Measurements from ENCODE around the gene ASIP. TPM values are rescaled to one million over a fixed set of nuclear protein-coding genes. Genes with fewer than 3 reads are reported as not detected.
"Not testable (repeated sequence)": the region's sequence is repeated elsewhere in the genome, so short reads cannot be mapped to it uniquely, and the experiment has no call there.

Gene ASIP
- total RNA-seq, 4 donors from 2014 or later: not detected

GRCh38 chr20:34216382-34216742, 24.9 kb upstream of the ASIP start:
- DNase-seq: no peak
- Histone ChIP-seq H3K27ac (peak overlapping the region in 2 of 4 donors; percentile 4 to 67), H3K27me3 (no peaks in the 10 kb centered on the region), H3K4me1 (peaks cover 0 to 5% (median 0%) of the 10 kb centered on the region in 4 donors), H3K36me3 (no peaks in the 10 kb centered on the region), H3K9me3 (peaks cover 0 to 6% (median 0%) of the 10 kb centered on the region in 4 donors), H3K4me3 (peak overlapping the region; percentile 26 to 57 (median 40))
- TF ChIP-seq, protein P1, sequence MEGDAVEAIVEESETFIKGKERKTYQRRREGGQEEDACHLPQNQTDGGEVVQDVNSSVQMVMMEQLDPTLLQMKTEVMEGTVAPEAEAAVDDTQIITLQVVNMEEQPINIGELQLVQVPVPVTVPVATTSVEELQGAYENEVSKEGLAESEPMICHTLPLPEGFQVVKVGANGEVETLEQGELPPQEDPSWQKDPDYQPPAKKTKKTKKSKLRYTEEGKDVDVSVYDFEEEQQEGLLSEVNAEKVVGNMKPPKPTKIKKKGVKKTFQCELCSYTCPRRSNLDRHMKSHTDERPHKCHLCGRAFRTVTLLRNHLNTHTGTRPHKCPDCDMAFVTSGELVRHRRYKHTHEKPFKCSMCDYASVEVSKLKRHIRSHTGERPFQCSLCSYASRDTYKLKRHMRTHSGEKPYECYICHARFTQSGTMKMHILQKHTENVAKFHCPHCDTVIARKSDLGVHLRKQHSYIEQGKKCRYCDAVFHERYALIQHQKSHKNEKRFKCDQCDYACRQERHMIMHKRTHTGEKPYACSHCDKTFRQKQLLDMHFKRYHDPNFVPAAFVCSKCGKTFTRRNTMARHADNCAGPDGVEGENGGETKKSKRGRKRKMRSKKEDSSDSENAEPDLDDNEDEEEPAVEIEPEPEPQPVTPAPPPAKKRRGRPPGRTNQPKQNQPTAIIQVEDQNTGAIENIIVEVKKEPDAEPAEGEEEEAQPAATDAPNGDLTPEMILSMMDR (IDR thresholded peaks at IDR 0.05): no peak
- no peak for TF ChIP-seq POLR2A (IDR thresholded peaks at IDR 0.05)

- DNase-seq: no peak
- TF ChIP-seq, protein P1 (IDR thresholded peaks at IDR 0.05): no peak
- TF ChIP-seq POLR2A (IDR thresholded peaks at IDR 0.05): no peak
- Histone ChIP-seq H3K27me3 (no peaks in the 10 kb centered on the region), H3K4me3 (no peak overlapping the region), H3K9me3 (no peaks in the 10 kb centered on the region), H3K36me3 (no peaks in the 10 kb centered on the region), H3K4me1 (peaks cover 0 to 4% (median 0%) of the 10 kb centered on the region in 4 donors), H3K27ac (no peak overlapping the region)
These were observed 20.7 kb upstream of the ASIP start for GRCh38 chr20:34220561-34220960.

GRCh38 chr20:34222208-34222607, 19.0 kb upstream of the ASIP start:
- H3K4me1 ChIP-seq: no peaks in the 10 kb centered on the region
- DNase-seq: no peak
- no peak for TF ChIP-seq POLR2A (IDR thresholded peaks at IDR 0.05)
- TF ChIP-seq, protein P1 (IDR thresholded peaks at IDR 0.05): no peak
- H3K4me3 ChIP-seq: no peak overlapping the region
- H3K27ac ChIP-seq: no peak overlapping the region
- no peaks in the 10 kb centered on the region for H3K9me3 ChIP-seq
- no peaks in the 10 kb centered on the region for H3K36me3 ChIP-seq
- H3K27me3 ChIP-seq: no peaks in the 10 kb centered on the region

- not testable (repeated sequence) for H3K9me3 ChIP-seq, H3K4me3 ChIP-seq, H3K4me1 ChIP-seq, H3K27ac ChIP-seq, H3K27me3 ChIP-seq, H3K36me3 ChIP-seq, DNase-seq
These were observed 17.0 kb upstream of the ASIP start for GRCh38 chr20:34224251-34224650.

DNA sequence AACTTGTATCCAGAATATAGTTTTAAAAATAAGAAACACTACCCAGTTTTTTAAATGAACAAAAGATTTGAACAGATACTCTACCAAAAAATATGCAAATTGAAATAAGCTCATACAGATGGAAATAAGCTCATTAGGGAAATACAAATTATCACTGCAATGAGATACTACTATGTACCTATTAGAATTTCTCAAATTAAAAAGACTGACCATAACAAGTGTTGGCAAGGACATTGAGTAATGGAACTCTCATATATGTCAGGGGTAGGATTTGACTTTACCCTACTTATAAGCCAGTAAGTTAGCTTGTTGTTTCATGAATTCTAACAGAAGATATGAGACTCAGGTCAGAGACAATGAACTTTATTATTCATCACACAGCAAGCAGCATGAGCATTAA, 9.6 kb upstream of the ASIP start:
- no peak overlapping the region for H3K27ac ChIP-seq
- no peak for TF ChIP-seq POLR2A (IDR thresholded peaks at IDR 0.05)
- TF ChIP-seq, protein P1 (IDR thresholded peaks at IDR 0.05): no peak
- no peak overlapping the region for H3K4me3 ChIP-seq
- no peaks in the 10 kb centered on the region for H3K36me3 ChIP-seq
- DNase-seq: no peak
- H3K9me3 ChIP-seq: no peaks in the 10 kb centered on the region
- H3K4me1 ChIP-seq: no peaks in the 10 kb centered on the region
- no peaks in the 10 kb centered on the region for H3K27me3 ChIP-seq

DNA sequence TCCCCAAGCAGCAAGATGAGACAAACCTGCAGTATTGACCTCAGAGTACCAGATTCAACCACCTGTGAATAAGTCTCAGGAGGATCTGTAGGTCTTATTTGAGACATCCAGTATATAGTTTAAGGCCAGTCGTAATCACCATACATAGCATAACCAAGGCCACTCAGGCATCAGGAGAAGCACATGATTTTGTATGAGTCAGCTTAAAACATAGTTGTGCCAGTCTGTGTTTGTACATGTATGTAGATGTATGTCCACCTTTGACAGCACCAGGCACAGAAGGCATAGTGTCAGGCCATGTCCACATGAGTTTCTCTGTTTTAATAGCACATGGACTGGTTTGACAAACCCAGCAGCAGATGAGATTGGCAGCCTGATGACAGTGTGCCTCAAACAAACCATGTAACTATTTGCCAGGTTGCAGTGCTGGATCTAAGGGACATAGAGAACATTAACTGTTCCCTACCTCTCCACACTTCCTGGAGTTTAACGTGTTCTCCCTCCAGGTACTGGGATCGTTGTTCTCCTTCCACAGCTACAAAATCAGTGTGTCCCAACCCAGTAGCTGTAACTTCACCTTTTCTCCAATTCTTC, 8.6 kb upstream of the ASIP start:
- DNase-seq: no peak
- Histone ChIP-seq H3K27ac (no peak overlapping the region), H3K9me3 (no peaks in the 10 kb centered on the region), H3K27me3 (no peaks in the 10 kb centered on the region), H3K36me3 (no peaks in the 10 kb centered on the region), H3K4me1 (no peaks in the 10 kb centered on the region), H3K4me3 (no peak overlapping the region)
- TF ChIP-seq, protein P1 (IDR thresholded peaks at IDR 0.05): no peak
- TF ChIP-seq POLR2A (IDR thresholded peaks at IDR 0.05): no peak

Measured in Peyer's patch (tissue), 4 donors.